KMS-11 (cell line): ENCODE measurements around the gene ISCU.

Source experiments
- H2AFZ ChIP-seq: fragments of 200-600 bp; sonication (generic); 2 replicates; pipeline ENCODE4 v1.6.1; 2016; ENCODE audit warnings: antibody characterized with exemption, mixed run types, low read depth
- H3K27ac ChIP-seq: fragments of 200-600 bp; sonication (generic); 2 replicates; pipeline ENCODE4 v1.6.1; 2016; ENCODE audit warnings: mild to moderate bottlenecking, mixed run types
- H3K27me3 ChIP-seq: fragments of 200-600 bp; sonication (generic); 2 replicates; pipeline ENCODE4 v1.6.1; 2017; ENCODE audit warnings: mild to moderate bottlenecking, low read depth, mixed run types, moderate library complexity; ENCODE audit not compliant: insufficient read depth
- H3K36me3 ChIP-seq: fragments of 200-600 bp; sonication (generic); 2 replicates; pipeline ENCODE4 v1.6.1; 2017; ENCODE audit warnings: mild to moderate bottlenecking, mixed run types; ENCODE audit not compliant: insufficient read depth
- H3K4me1 ChIP-seq: fragments of 200-600 bp; sonication (generic); 2 replicates; pipeline ENCODE4 v1.6.1; 2016; ENCODE audit warnings: mild to moderate bottlenecking, low read depth, mixed run types; ENCODE audit not compliant: poor library complexity, severe bottlenecking
- H3K4me2 ChIP-seq: fragments of 200-600 bp; sonication (generic); 2 replicates; pipeline ENCODE4 v1.7.0; 2016; ENCODE audit warnings: mild to moderate bottlenecking, mixed run types
- H3K4me3 ChIP-seq: fragments of 200-600 bp; sonication (generic); IDR thresholded peaks from 2 replicates; pipeline ENCODE4 v1.6.1; 2017; ENCODE audit warnings: low read depth, low read length, mixed read lengths; ENCODE audit not compliant: insufficient read depth
- H3K79me2 ChIP-seq: fragments of 200-600 bp; sonication (generic); 2 replicates; pipeline ENCODE4 v1.6.1; 2016; ENCODE audit warnings: low read depth, mixed run types; ENCODE audit not compliant: insufficient read depth
- H3K9ac ChIP-seq: fragments of 200-600 bp; sonication (generic); 2 replicates; pipeline ENCODE4 v1.6.1; 2016; ENCODE audit warnings: mild to moderate bottlenecking, mixed run types
- H4K20me1 ChIP-seq: fragments of 200-600 bp; sonication (generic); 2 replicates; pipeline ENCODE4 v1.6.1; 2016; ENCODE audit warnings: mild to moderate bottlenecking, mixed run types; ENCODE audit not compliant: insufficient read depth
- CTCF ChIP-seq: fragments of 200-600 bp; sonication (generic); conservative IDR thresholded peaks from 2 replicates; pipeline ENCODE4 v1.6.1; 2017; ENCODE audit warnings: low read depth, mild to moderate bottlenecking, antibody characterized with exemption, low read length, moderate library complexity, mixed read lengths

ISCU gene

GRCh38 chr12:108516511-108517275, 45.7 kb upstream of the ISCU start:
- Histone ChIP-seq H2AFZ (no peak overlapping the region), H3K27me3 (no peaks in the 10 kb centered on the region), H3K27ac (no peak overlapping the region), H3K4me3 (no peak overlapping the region), H3K9ac (no peak overlapping the region), H3K79me2 (no peaks in the 10 kb centered on the region), H4K20me1 (no peaks in the 10 kb centered on the region), H3K4me1 (peaks cover 19% of the 10 kb centered on the region), H3K36me3 (no peaks in the 10 kb centered on the region; the same call in 1 of the 2 replicates), H3K4me2 (peak overlapping the region; percentile 68; the same call in 1 of the 2 replicates)
- no peak for TF ChIP-seq CTCF

GRCh38 chr12:108517288-108518100, 44.9 kb upstream of the ISCU start:
- H3K79me2 ChIP-seq = no peaks in the 10 kb centered on the region

GRCh38 chr12:108518101-108518715, 44.2 kb upstream of the ISCU start:
- Histone ChIP-seq H3K4me1 (peaks cover 18% of the 10 kb centered on the region), H3K9ac (no peak overlapping the region), H2AFZ (no peak overlapping the region), H3K4me3 (no peak overlapping the region), H3K79me2 (no peaks in the 10 kb centered on the region), H3K4me2 (no peak overlapping the region), H3K27me3 (no peaks in the 10 kb centered on the region), H3K36me3 (no peaks in the 10 kb centered on the region; the same call in 1 of the 2 replicates), H3K27ac (no peak overlapping the region), H4K20me1 (no peaks in the 10 kb centered on the region)
- TF ChIP-seq CTCF = no peak

More at GRCh38 chr12:108517288-108518100, 44.9 kb upstream of the ISCU start:
- H2AFZ ChIP-seq = no peak overlapping the region
- no peak overlapping the region for H3K4me3 ChIP-seq
- TF ChIP-seq CTCF = no peak
- H3K27me3 ChIP-seq = no peaks in the 10 kb centered on the region
- H3K4me2 ChIP-seq = no peak overlapping the region
- no peaks in the 10 kb centered on the region; the same call in 1 of the 2 replicates for H3K36me3 ChIP-seq
- no peak overlapping the region for H3K9ac ChIP-seq
- no peaks in the 10 kb centered on the region for H4K20me1 ChIP-seq
- H3K27ac ChIP-seq = no peak overlapping the region
- H3K4me1 ChIP-seq = peaks cover 18% of the 10 kb centered on the region

- Histone ChIP-seq H2AFZ (no peak overlapping the region), H3K4me3 (no peak overlapping the region), H4K20me1 (no peaks in the 10 kb centered on the region), H3K36me3 (no peaks in the 10 kb centered on the region; the same call in 1 of the 2 replicates), H3K79me2 (no peaks in the 10 kb centered on the region), H3K4me2 (no peak overlapping the region), H3K9ac (no peak overlapping the region), H3K27me3 (no peaks in the 10 kb centered on the region), H3K4me1 (peaks cover 18% of the 10 kb centered on the region), H3K27ac (no peak overlapping the region)
- no peak for TF ChIP-seq CTCF
Observed at GRCh38 chr12:108518716-108519496, 43.5 kb upstream of the ISCU start.
